ENCODE data around the gene CYFIP2.
"Not testable (repeated sequence)": the region's sequence is repeated elsewhere in the genome, so short reads cannot be mapped to it uniquely, and the experiment has no call there.

CYFIP2 gene

DNA sequence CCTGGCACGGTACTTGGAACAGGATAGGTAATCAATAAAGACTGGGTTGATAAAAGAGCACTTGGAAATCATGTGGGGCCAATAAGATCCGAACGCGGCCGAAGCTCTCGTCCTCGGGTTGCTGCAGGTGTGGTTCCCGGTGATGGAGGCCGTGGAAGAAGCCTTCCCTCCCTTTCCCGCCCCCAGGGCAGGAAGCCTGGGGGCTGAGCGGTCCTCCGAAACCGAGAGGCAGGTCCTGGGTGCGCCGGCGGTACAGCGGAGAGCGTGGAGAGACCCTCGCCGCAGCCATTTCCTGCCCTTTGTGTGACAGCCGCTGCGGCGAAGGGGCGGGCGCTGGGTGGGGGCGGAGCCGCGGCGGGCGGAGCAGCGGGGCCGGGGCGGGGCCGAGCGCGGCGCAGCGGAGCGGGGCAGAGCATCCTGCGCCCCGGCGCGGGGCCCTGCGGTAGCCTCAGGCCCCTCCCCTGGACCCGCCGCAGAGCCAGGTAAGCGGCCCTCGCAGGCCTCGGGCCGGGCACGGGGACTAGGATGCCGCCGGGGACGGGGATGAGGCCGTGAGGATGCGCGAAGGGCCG lies at the start of gene CYFIP2:
TSS of gene CYFIP2 (plus strand) at position 410 of the 572 bp plus-strand sequence. CDS start 19,239 bp downstream, outside the sequence.
- DNase-seq, result peak; percentile 81

DNA sequence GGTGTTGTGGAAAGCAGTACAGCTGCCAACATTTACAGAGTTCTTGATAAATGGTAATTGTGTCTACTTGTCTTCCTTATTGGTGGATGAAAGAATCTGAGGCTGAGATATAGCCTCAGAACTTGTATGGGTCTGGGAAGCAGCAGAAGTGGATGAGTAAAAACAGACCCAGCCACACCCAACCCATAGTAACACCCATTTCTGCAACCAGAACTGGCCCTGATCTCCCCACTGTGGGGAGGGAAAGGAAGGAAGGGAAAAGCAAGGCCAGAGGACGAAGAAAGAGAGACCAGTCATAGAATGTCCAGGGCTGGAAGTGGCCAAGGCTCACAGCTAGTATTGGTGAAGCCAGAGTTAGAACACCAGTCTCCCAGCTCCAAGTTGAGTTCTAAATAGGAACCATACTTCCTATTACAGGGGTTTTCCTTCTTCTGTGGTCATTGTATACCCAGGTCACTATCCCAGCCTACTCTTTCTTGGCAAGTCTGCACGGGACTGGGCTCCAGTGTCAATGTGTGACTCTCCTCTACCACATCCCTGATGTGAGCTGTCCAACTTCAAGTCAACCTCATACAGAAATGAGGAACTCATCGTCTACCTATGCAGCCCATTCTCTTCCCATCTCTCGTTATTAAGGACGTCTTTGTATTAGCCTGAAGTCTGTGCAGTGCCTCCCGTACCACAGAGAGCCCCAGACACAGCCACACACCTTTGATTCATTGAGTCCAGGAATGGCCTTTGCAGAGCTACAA lies 49.4 kb upstream of the CYFIP2 start:
- DNase-seq, result no peak

DNA sequence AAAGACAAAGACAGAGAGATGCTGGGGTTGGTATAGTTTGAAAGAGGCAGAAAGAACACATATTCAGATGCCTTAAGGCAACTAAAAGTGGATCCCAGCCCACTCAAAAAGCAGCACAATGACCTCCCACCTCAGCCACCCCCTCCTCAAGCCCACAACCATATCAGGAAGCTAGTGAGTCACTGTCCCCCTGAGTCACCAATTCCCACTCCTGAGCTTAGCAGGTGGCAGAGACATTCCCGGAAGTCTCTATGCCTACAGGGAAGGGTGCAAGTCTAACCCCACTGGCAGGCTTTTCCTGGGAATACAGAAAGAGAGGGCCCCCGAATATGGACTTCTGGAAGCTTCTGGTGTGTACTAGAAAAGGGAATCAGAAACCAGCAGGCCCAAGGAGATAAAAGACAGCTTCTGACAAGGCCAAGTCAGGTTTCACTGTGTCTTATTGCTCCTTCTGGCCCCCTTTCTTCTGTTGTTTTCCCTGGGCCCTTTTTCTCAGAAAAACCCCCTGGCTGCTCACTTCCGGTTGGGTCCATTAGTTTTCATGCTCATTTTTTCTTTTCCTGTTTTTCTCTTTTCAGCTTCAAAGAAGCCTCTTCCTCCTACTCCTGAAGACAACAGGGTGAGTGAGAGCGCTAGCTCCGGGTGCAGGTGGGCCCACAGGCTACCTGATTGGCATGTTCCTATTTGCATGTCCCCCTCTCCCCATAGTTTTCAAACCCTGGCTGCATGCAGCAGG lies 48.5 kb upstream of the CYFIP2 start:
- DNase-seq, result peak; percentile 67

DNA sequence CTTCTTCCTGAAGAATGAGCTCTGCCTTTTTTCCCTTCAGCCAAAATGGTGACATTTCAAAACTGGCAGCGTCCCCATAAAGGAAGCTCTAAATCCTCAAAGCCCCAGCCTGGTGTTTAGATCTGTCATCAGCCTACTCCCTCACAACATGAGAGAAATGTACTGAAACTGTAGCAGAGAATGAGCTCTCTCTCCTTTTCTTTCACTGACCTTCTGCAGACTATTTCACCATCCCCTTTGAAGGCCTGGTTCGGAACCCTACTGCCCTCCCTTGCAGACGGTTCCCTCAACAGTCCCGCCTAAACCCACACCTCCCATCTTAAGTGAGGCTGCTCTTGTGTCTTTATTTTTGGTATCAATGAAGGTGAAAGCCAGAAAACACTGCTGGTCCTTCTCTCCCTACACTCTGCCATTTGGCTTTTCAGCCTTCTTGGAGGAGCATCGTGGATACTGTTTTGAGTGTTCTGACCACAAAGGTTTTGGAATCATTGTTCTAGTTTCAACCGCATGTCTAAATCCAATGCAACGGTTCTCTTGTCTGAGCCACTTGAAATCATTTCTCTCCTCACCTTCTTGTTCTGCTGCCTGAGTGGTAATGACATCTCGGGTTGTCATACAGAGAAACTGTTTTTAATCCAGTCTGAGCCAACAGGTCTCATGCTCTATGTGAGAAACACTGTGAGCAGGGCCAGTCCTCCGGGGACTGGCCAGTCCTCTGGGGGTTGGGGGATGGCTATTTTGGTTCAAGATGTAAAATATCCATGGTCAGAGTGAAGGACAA lies 46.2 kb upstream of the CYFIP2 start:
- DNase-seq, result no peak

DNA sequence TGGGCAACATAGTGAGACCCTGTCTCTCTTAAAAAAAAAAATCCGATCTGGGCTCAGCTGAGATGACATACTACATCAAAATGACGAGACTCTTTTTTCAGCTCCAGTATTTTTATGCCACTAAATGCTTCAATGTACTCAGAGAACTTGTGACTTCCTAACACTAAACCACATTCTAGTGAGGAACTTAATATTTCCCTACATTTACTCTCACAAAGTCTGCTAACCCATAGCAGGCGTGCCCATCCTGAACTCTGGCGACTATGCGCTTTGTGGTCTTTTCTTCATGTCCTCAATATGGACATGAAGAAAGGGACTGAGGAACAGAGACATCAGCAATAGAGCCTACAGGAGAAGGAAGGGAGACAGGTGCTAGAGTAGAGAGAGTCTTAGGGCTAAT lies 44.0 kb upstream of the CYFIP2 start:
- DNase-seq, result no peak

DNA sequence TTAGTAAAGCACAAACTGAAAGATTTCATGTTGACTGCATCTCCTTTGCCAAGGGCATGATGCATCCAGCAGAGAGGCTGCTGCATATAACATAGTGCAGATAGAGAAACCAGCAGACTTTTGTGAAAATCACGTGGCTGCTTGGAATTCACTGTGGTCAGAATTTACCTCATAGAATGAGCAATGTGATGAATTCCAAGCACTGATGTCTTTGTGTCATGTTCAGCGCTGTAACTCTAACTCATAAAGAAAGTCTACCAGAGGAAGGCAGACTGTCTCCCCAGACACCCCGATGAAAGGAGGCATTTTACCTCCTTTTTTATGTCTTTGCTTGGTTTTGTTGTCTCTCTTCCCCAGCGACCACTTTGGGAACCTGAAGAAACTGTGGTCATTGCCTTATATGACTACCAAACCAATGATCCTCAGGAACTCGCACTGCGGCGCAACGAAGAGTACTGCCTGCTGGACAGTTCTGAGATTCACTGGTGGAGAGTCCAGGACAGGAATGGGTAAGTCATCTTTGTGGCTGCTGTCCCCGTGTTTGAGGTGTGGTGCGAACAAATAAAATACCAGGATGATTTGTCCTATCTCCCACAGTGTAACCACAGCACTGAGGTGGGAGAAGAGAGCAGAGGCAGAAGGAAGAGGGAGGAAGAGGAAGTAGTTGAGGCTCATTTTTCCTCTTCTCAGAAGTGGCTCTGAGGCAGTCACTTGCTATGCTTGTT lies 43.3 kb upstream of the CYFIP2 start:
- DNase-seq, result peak; percentile 74

DNA sequence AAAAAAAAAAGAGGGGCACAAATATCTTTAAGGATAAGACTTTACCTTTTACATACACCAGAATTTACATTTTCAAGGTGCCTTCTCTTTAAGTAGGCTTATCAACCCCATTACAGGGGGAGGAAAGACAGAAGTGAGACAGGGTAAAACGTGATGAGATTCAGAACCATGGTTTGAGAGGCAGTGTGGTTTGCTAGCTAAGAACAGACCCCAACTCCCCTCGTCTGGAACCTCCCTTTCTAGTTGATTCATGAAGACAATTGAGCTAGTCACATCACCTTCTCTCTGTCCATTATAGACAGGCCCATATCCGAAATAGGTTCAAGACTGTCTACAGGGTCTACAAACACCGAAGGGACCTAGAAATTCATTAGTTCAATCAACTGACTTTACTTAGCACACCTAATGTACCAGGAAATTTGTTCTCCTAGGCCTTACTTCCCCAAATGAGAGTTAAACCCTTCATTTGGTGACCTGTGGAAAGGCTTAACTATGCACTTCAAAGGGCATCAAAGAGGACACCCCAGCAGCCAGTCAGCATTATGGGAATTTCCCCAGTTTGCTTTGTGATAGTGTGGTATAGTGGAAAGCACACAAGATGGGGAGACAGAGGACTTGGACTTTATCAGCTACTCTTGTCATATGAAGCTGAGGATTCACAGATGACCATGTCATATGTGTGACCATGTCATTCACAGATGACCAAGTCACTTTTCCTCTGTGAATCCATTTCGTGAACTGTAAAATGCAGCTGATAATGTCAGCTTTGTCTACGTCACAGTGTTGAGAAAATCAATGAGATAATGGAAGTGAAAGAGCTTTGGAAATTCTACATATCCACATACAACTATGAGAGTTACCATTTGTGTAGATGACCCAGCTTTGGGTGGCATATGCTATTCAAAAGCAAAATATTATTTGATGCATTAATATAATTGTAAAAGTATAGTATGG lies 40.2 kb upstream of the CYFIP2 start:
- no peak for DNase-seq

DNA sequence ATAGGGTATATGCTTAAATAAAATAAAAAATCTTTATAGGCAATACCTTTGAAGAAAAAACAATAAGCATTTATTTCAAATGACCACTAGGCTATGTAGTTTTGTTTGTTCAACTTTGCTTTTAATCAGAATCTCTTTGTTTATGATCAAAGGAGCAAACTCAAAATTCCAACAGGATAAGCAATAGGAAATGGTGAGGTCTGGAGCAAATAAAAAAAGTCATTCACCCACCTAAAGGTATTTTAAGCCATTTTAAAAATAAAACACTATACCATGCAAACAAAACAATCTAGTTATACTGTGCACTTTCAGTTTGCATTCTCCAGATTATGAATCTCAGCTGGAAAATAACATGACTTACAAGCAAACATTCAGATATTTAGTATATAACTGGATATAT lies 35.3 kb upstream of the CYFIP2 start:
- DNase-seq, result no peak

DNA sequence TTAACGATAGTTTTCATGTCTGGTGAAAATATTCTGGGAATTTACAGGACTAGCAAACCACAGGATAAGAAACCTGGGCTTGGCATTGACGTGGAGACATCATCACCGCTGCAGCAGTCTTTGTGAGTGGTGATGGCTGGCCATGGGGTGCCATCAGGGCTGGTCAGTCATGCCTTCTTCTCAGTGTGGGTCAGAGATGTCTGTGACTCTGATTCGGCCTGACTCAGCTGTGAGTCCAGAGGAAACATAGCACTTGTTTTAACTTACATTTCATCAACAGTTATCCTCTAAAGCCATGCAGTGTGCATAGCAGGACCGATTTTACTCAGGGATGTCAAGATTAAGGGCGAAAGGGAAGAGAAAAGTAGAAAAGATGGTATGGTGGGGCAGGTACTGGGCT lies 33.2 kb upstream of the CYFIP2 start:
- no peak for DNase-seq

DNA sequence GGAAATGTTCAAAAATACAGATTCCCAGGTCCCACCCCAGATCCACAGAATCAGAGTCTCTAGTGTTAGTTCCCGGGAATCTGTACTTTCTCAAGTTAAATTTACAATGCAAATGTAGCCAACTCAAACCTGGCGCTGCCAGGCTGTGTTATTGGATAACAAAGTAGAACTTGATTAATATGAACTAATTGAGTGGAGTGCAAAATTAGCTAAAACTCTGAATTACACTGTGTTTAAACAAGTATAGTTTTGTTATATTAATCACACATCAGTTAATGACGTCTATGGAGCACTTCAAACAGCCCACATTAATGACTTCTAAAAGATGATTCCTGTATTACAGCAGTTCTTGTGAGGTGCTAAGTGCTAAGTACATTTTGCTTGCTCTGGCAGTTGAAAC lies 32.4 kb upstream of the CYFIP2 start:
- no peak for DNase-seq

DNA sequence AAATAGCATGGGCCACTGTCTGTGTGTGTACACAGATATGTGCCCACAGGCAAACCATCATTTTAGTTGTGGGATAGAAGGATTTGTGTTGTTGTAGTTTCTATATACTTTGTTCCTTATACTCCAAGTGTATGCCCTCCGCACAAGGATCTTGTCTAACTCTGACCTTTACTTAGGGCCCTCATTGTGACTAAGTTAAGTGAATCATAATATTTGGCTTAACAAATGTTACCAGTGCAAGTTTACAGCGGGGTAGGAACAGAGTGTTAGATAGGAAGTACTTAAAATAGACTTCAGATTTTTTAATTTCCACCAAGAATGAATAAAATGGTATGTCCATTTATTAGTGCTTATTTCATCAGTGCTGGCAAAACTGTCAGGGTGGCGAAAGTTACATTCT lies 29.5 kb upstream of the CYFIP2 start:
- no peak for DNase-seq

DNA sequence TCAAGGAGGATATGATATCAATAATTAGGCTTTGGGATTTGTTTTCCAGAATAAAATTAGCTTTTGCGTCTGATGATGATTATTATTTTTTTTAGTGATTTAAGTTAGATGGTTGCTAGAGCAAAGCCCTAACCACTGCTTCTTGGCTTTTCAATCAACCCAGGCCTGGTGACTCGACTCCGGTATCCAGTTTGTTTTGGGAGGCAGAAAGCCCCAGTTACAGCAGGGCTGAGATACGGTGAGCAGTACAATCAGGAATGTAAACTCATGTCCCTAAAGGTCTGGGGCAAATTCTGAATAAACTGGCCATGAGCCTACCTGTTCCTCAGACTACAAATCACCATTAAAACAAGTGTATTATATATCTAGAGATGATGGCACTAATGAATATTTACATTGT lies 24.4 kb upstream of the CYFIP2 start:
- no peak for DNase-seq

DNA sequence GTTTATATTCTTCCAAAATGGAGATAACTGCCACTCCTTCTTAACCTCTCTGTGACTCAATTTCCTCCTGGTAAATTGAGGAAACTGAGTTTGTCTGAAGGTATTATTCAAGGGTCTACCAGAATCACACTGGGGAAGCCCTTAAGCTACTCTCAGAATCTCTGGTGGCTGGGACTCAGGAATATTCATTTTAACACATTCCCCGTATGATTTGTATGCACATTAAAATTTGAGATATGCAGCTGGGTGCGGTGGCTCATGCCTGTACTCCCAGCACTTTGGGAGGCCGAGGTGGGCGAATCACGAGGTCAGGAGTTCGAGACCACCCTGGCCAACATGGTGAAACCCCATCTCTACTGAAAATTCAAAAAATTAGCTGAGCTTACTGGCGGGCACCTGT lies 21.2 kb upstream of the CYFIP2 start:
- not testable (repeated sequence) for DNase-seq

DNA sequence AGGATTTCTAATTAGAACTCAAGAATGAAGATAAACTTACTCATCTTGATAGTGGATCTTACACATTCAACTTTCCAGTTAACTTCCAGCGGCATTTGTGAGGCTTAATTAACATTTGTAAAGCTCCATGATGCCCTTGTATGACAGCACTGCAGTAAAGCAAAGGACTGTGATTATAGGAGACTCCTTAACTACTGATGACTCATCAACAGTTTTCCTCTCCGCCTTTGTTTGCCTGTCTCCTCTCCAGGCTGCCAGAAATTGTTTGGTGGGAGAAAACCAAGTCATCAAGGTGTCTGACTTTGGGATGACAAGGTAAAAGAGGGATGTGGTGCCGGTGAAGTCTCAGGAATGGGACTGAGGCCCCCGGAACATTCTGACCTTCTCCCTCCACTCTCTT lies 20.4 kb upstream of the CYFIP2 start:
- DNase-seq, result no peak

DNA sequence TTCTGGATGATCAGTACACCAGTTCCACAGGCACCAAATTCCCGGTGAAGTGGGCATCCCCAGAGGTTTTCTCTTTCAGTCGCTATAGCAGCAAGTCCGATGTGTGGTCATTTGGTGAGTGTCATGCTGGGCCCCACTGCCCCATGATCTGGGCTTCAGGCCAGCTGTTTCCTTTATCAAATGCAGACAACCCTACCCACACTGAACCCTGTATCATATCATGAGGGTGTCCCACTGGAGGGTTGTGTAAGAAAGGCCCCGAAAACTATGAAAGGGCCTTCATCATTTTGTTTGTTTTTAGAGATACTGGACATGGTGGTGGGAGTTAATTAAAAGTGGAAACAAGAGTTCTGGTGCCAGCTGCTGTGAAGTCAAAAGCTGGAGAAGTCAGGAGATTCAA lies 20.0 kb upstream of the CYFIP2 start:
- DNase-seq, result no peak

DNA sequence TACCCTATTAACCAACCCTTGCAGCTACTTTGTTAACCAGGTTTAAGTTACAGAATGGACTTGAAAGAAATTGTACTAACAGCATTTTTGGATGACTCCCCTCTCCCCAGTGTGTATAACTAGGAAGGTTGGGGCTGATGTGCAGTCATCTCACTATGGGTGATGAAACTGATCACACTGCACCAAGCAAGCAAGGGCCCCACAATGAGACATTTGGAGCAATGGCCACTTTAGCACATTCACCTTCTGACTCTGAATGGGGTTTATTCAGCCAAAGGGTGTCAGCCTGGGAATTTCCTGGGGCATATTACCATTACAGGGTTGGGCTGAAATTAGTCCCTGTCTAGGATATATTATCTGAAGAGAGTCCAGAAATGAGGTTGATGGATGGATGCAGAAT lies 18.7 kb upstream of the CYFIP2 start:
- no peak for DNase-seq

DNA sequence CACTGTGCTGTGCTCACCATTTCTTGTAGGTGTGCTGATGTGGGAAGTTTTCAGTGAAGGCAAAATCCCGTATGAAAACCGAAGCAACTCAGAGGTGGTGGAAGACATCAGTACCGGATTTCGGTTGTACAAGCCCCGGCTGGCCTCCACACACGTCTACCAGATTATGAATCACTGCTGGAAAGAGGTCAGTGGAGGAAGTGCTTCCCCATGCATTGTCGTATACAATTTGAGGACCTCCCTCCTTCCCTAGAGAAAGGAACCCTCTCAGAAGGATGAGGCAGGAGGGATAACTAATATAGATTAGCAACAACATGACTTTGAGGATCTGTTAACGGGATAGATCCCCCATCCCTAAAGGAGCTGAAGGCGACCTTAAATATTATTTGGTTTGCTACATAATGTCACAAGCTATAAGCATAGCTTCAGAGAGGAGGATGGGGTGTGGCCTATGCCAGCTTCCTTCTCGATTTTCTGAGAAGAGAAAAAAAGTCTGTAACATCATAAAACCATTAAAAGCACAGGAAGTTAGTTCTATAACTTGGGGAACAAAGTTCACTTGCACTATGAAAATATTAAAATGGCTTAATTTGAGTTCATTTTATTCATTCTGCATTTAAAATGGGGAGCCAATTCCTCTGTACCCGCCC lies 17.0 kb upstream of the CYFIP2 start:
- no peak for DNase-seq

DNA sequence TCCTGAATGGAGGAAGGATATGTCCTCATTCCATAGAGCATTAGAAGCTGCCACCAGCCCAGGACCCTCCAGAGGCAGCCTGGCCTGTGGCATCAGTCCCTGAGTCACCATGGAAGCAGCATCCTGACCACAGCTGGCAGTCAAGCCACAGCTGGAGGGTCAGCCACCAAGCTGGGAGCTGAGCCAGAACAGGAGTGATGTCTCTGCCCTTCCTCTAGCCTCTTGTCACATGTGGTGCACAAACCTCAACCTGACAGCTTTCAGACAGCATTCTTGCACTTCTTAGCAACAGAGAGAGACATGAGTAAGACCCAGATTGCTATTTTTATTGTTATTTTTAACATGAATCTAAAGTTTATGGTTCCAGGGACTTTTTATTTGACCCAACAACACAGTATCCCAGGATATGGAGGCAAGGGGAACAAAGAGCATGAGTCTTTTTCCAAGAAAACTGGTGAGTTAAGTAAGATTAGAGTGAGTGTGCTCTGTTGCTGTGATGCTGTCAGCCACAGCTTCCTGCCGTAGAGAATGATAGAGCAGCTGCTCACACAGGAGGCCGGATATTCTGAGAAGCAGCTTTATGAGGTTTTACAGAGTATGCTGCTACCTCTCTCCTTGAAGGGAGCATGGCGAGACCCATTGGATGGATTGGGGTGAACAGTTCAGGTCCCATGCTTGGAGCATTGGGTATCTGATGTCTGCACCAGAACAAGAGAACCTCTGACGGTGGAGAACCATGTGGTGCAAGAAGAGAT lies 13.0 kb upstream of the CYFIP2 start:
- peak; percentile 41 for DNase-seq

DNA sequence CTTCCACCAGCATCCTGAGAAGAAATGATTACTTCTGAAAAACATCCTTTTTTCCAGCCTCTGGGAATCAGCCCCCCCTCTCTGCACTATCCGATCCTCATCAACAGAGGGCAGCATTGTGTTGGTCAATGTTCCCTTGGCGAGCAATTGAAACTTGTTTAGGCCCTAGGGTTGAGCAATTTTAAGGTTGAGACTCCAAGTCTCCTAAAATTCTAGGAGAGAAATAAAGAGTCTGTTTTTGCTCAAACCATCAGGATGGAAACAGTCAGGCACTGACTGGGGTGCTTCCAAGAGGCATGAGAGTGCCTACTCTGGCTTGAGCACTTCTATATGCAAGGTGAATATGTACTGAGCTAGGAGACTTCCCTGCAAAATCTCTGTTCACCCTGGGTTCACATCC lies 12.4 kb upstream of the CYFIP2 start:
- DNase-seq, result no peak

DNA sequence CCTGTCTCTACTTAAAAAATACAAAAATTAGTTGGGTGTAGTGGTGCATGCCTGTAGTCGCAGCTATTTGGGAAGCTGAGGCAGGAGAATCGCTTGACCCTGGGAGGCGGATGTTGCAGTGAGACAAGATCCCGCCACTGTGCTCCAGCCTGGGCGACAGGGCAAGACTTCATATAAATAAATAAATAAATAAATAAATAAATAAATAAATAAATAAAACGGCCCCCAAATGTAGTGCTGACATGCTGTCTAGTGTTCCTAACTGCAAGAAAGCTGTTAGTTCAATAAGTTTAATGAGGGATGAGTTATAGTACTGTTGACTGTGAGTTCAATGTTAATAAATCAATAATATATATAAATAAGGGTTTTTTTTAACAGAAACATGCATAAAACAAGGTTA lies 7.5 kb upstream of the CYFIP2 start:
- DNase-seq, result no peak

Data from activated naive CD4-positive, alpha-beta T cell treated with anti-CD3 and anti-CD28 coated beads, Interleukin-2, amount 50 U/mL, for 16 hours (primary cell).